Gastrocnemius medialis (tissue), 4 donors: ENCODE measurements around the gene CCDC174.
"Not testable (repeated sequence)": the region's sequence is repeated elsewhere in the genome, so short reads cannot be mapped to it uniquely, and the experiment has no call there.

ENCODE experiments used
- CTCF ChIP-seq, 5 experiments: fragments of 450-650 bp in 3 of 5; fragments of 200-600 bp in 2 of 5; sonication (generic) in 2 of 5; IDR thresholded peaks in 4 of 5; conservative IDR thresholded peaks in 1 of 5; 1 replicate in 4 of 5; 2 replicates in 1 of 5; pipeline ENCODE4 v1.5.1; 2016 to 2019; ENCODE audit warnings: antibody characterized with exemption in 5 of 5, mild to moderate bottlenecking in 3 of 5, moderate library complexity in 3 of 5
- POLR2A ChIP-seq, 2 donors: fragments of 450-650 bp; IDR thresholded peaks; one replicate each; pipeline ENCODE4 v1.6.1; 2017; ENCODE audit warnings: antibody characterized with exemption in 2 of 2, mild to moderate bottlenecking in 2 of 2, moderate library complexity in 2 of 2

GRCh38 chr3:14609058-14609457, 42.5 kb upstream of the CCDC174 start:
- not testable (repeated sequence) for TF ChIP-seq CTCF (IDR thresholded peaks at IDR 0.05 in 4 of 5, conservative IDR thresholded peaks at IDR 0.05 in 1 of 5); POLR2A (IDR thresholded peaks at IDR 0.05)
